Fibroblast of lung (primary cell): ENCODE results near the gene COQ3. TPM values are rescaled to one million over a fixed set of nuclear protein-coding genes. Genes with fewer than 3 reads are reported as not detected.

Experiments
- DNase-seq, 2 donors: peaks; one replicate each; pipeline versions ENCODE4 v3.0.0 to v3.0.0-alpha.2; 2010; ENCODE audit warnings: low read depth in 2 of 2
- H2AFZ ChIP-seq: 2 replicates; pipeline ENCODE4 v1.5.1; 2012; ENCODE audit warnings: low read length, control low read depth, inconsistent platforms
- H3K27ac ChIP-seq: 2 replicates; pipeline ENCODE4 v1.5.1; 2011; ENCODE audit warnings: low read length, control low read depth; ENCODE audit not compliant: insufficient read depth
- H3K27me3 ChIP-seq: 2 replicates; pipeline ENCODE4 v1.5.1; 2011; ENCODE audit warnings: mild to moderate bottlenecking, low read length; ENCODE audit not compliant: control insufficient read depth, insufficient read depth
- H3K36me3 ChIP-seq: 2 replicates; pipeline ENCODE4 v1.5.1; 2011; ENCODE audit warnings: low read length; ENCODE audit not compliant: control insufficient read depth, insufficient read depth
- H3K4me1 ChIP-seq: 2 replicates; pipeline ENCODE4 v1.5.1; 2011; ENCODE audit warnings: low read length; ENCODE audit not compliant: control insufficient read depth, insufficient read depth; ENCODE audit errors: extremely low read depth
- H3K4me2 ChIP-seq: 2 replicates; pipeline ENCODE4 v1.5.1; 2011; ENCODE audit warnings: low read length, control low read depth; ENCODE audit not compliant: insufficient read depth; ENCODE audit errors: extremely low read depth
- H3K4me3 ChIP-seq, 4 experiments: fragments of 200-600 bp in 1 of 4; sonication (generic) in 1 of 4; replicated peaks in 1 of 4; 2 replicates each; pipeline ENCODE4 v1.5.1; 2011 to 2016; ENCODE audit warnings: low read length in 4 of 4, low read depth in 3 of 4, mild to moderate bottlenecking in 3 of 4, control low read depth in 2 of 4, inconsistent platforms in 1 of 4, mixed read lengths in 1 of 4; ENCODE audit not compliant: insufficient read depth in 1 of 4; ENCODE audit errors: control extremely low read depth in 1 of 4
- H3K79me2 ChIP-seq: 2 replicates; pipeline ENCODE4 v1.5.1; 2012; ENCODE audit warnings: mild to moderate bottlenecking, low read length, inconsistent platforms; ENCODE audit not compliant: control insufficient read depth, insufficient read depth
- H3K9ac ChIP-seq: 2 replicates; pipeline ENCODE4 v1.5.1; 2011; ENCODE audit warnings: mild to moderate bottlenecking, low read length, control low read depth; ENCODE audit not compliant: insufficient read depth
- H3K9me3 ChIP-seq: 2 replicates; pipeline ENCODE4 v1.5.1; 2012; ENCODE audit warnings: low read depth, low read length; ENCODE audit not compliant: control insufficient read depth, insufficient read depth
- H4K20me1 ChIP-seq: 2 replicates; pipeline ENCODE4 v1.5.1; 2011; ENCODE audit warnings: low read length; ENCODE audit not compliant: control insufficient read depth, insufficient read depth; ENCODE audit errors: extremely low read depth
- CTCF ChIP-seq, 2 donors: IDR thresholded peaks in 1 of 2; conservative IDR thresholded peaks in 1 of 2; 1 replicate in 1 of 2; 2 replicates in 1 of 2; pipeline ENCODE4 v1.5.1; 2011 to 2012; ENCODE audit warnings: low read length in 2 of 2, control low read depth in 1 of 2, inconsistent platforms in 1 of 2, low read depth in 1 of 2, mild to moderate bottlenecking in 1 of 2
- EZH2 ChIP-seq: IDR thresholded peaks from 2 replicates; pipeline ENCODE4 v1.5.1; 2012; ENCODE audit warnings: low read length, control low read depth, mild to moderate bottlenecking; ENCODE audit errors: missing control alignments
- polyA plus RNA-seq, 2 donors: library from polyadenylated mRNA; depleted of rRNA in 1 of 2; stranded (reverse) in 1 of 2; unstranded in 1 of 2; fragments of >200 nt; gene quantifications; 2 replicates each; pipeline ENCODE4 v1.2.1, GENCODE V29; 2011 to 2012; ENCODE audit warnings: missing spikeins in 1 of 2
- total RNA-seq: library from RNA; depleted of rRNA; stranded (reverse); fragments of >200 nt; gene quantifications from 2 replicates; pipeline ENCODE4 v1.2.1, GENCODE V29; 2014

Gene COQ3
- total and polyA plus RNA-seq, 2 donors (not counting 1 experiment from before 2014, with no cell fraction given), result 5.3 to 13.3 TPM

GRCh38 chr6:99330159-99330558 is 63.8 kb downstream of the COQ3 start:
- no peaks in the 10 kb centered on the region for H3K9me3 ChIP-seq
- peak; percentile 57 to 79 for DNase-seq
- no peak overlapping the region for H3K27ac ChIP-seq
- H3K27me3 ChIP-seq, result no peaks in the 10 kb centered on the region
- H4K20me1 ChIP-seq, result no peaks in the 10 kb centered on the region
- no peaks in the 10 kb centered on the region for H3K4me1 ChIP-seq
- TF ChIP-seq EZH2 (no peak), CTCF (conservative IDR thresholded peaks at IDR 0.05 in 1 of 2, IDR thresholded peaks at IDR 0.05 in 1 of 2; ENCODE audit: low read depth in 1 of 2, low read length in 2 of 2) (peak; percentile 90 to 91)
- H3K4me2 ChIP-seq, result no peak overlapping the region
- no peak overlapping the region for H3K4me3 ChIP-seq
- H3K79me2 ChIP-seq, result no peaks in the 10 kb centered on the region
- H3K9ac ChIP-seq, result no peak overlapping the region
- H3K36me3 ChIP-seq, result no peaks in the 10 kb centered on the region
- H2AFZ ChIP-seq, result no peak overlapping the region

GRCh38 chr6:99324996-99325395 is 69.0 kb downstream of the COQ3 start:
- no peak overlapping the region for H3K27ac ChIP-seq
- no peak for DNase-seq
- H3K4me1 ChIP-seq, result no peaks in the 10 kb centered on the region
- H4K20me1 ChIP-seq, result no peaks in the 10 kb centered on the region
- H3K36me3 ChIP-seq, result no peaks in the 10 kb centered on the region
- no peak overlapping the region for H3K4me2 ChIP-seq
- H2AFZ ChIP-seq, result no peak overlapping the region
- no peaks in the 10 kb centered on the region for H3K9me3 ChIP-seq
- no peaks in the 10 kb centered on the region for H3K79me2 ChIP-seq
- TF ChIP-seq CTCF (conservative IDR thresholded peaks at IDR 0.05 in 1 of 2, IDR thresholded peaks at IDR 0.05 in 1 of 2; ENCODE audit: low read depth in 1 of 2, low read length in 2 of 2) (no peak), EZH2 (no peak)
- H3K4me3 ChIP-seq, result no peak overlapping the region
- no peaks in the 10 kb centered on the region for H3K27me3 ChIP-seq
- H3K9ac ChIP-seq, result no peak overlapping the region

Other genes starting within 250 kb of the COQ3 start
- gene FAXC, start 44.5 kb downstream of the COQ3 start, total RNA-seq, result 0.17 and 0.51 TPM in 2 replicates
- 2.7 and 3.1 TPM in 2 replicates for gene FAXC, start 44.5 kb downstream of the COQ3 start, polyA plus RNA-seq
- gene PNISR, start 31.1 kb upstream of the COQ3 start, total RNA-seq, result 60.1 and 99.1 TPM in 2 replicates
- gene PNISR, start 31.1 kb upstream of the COQ3 start, polyA plus RNA-seq, result 23.4 and 27.7 TPM in 2 replicates
- 17.8 and 23.4 TPM in 2 replicates for gene USP45, start 121.2 kb upstream of the COQ3 start, total RNA-seq
- gene USP45, start 121.2 kb upstream of the COQ3 start, polyA plus RNA-seq, result 8.4 and 10.5 TPM in 2 replicates
- 50.0 and 57.0 TPM in 2 replicates for gene CCNC, start 174.5 kb upstream of the COQ3 start, total RNA-seq
- 39.9 and 57.2 TPM in 2 replicates for gene CCNC, start 174.5 kb upstream of the COQ3 start, polyA plus RNA-seq
- not detected in 2 replicates for gene PRDM13, start 212.6 kb upstream of the COQ3 start, total RNA-seq
- not detected in 2 replicates for gene PRDM13, start 212.6 kb upstream of the COQ3 start, polyA plus RNA-seq